ENCODE results near the gene RFC5.
"Not testable (repeated sequence)": the region's sequence is repeated elsewhere in the genome, so short reads cannot be mapped to it uniquely, and the experiment has no call there.

Gene RFC5

DNA sequence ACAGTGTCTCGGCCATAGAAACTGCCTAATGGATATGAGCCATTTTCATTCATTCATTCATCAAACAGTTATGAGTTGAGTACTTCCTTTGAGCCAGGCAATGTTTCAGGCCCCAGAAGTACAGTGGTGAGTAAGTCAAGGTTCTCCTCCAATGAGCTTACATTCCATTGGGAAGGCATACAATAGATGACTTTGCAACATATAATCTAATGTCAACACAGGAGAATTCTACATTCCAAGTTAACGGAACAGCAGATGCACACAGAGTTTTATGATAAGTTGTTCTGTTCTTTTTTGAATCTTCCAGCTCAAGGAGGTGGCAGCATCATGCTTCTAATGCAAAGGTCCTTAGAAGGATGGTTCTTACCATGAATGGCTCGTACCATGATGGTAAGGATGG lies 3.2 kb upstream of the RFC5 start:
- H3K27me3 ChIP-seq (ENCODE audit: control insufficient read depth in 5 of 5, insufficient read depth in 4 of 5, low read length in 5 of 5) = no peaks in the 10 kb centered on the region
- no peaks in the 10 kb centered on the region for H3K36me3 ChIP-seq (ENCODE audit: control insufficient read depth in 5 of 5, insufficient read depth in 5 of 5, low read length in 5 of 5)
- no peak overlapping the region for H3K4me3 ChIP-seq (ENCODE audit: low read depth in 1 of 5, low read length in 5 of 5)

DNA sequence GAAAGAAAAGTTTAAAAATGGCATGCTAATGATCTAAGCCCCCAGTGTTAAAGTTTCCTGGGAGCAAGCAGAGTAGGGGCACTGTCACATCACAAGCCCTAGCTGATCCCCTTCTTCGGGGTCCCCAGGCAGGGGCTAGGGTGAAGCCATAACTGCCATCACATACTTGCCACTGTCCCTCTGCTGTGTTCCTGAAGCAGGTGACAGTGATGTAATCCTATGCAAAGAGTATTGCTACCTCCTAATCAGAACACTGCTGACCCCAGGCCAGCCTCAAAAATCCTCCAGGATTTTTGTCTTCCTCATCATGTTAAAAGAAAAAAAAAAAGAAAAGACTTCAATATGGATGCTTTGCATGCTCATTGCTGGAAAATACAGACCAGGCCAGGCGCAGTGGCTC lies 1.2 kb upstream of the RFC5 start:
- Histone ChIP-seq H3K27ac (ENCODE audit: low read depth, low read length) (no peak overlapping the region), H3K36me3 (ENCODE audit: control insufficient read depth in 5 of 5, insufficient read depth in 5 of 5, low read length in 5 of 5) (peaks cover 0 to 11% (median 9%) of the 10 kb centered on the region in 5 donors), H3K4me3 (ENCODE audit: low read depth in 1 of 5, low read length in 5 of 5) (no peak overlapping the region), H3K4me1 (ENCODE audit: control insufficient read depth in 5 of 5, insufficient read depth in 5 of 5, low read length in 5 of 5) (peaks cover 3 to 17% (median 13%) of the 10 kb centered on the region in 5 donors), H3K27me3 (ENCODE audit: control insufficient read depth in 5 of 5, insufficient read depth in 4 of 5, low read length in 5 of 5) (no peaks in the 10 kb centered on the region), H3K9ac (ENCODE audit: low read length in 5 of 5) (no peak overlapping the region), H3K9me3 (ENCODE audit: control insufficient read depth in 5 of 5, low read length in 5 of 5) (no peaks in the 10 kb centered on the region)

More for the DNA sequence above, 3.2 kb upstream of the RFC5 start:
- H3K9me3 ChIP-seq (ENCODE audit: control insufficient read depth in 5 of 5, low read length in 5 of 5) = no peaks in the 10 kb centered on the region
- no peak overlapping the region for H3K27ac ChIP-seq (ENCODE audit: low read depth, low read length)
- H3K9ac ChIP-seq (ENCODE audit: low read length in 5 of 5) = no peak overlapping the region
- H3K4me1 ChIP-seq (ENCODE audit: control insufficient read depth in 5 of 5, insufficient read depth in 5 of 5, low read length in 5 of 5) = peaks cover 3 to 17% (median 13%) of the 10 kb centered on the region in 5 donors

DNA sequence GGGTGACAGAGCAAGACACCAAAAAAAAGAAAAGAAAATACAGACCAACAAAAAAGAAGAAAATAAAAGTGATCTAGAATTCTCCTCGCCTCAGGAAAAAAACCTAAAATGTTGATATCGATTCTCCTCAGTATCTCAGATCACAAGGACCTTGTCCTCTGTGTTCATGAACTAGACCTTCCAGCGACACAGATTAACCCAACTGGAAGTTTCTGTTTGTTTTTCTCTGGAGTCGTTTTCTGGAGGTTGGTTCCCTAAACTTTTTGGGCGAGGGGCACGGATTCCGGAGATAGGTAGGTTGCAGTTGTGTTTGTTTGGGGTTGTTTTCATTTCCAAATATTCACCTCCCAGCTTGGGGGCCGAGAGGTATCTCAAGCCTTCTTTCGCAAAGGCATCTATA lies 559 bp upstream of the RFC5 start:
- Histone ChIP-seq H3K27me3 (ENCODE audit: control insufficient read depth in 5 of 5, insufficient read depth in 4 of 5, low read length in 5 of 5) (no peaks in the 10 kb centered on the region), H3K4me3 (ENCODE audit: low read depth in 1 of 5, low read length in 5 of 5) (peak overlapping the region; percentile 51 to 96 (median 91)), H3K9ac (ENCODE audit: low read length in 5 of 5) (no peak overlapping the region), H3K9me3 (ENCODE audit: control insufficient read depth in 5 of 5, low read length in 5 of 5) (no peaks in the 10 kb centered on the region), H3K36me3 (ENCODE audit: control insufficient read depth in 5 of 5, insufficient read depth in 5 of 5, low read length in 5 of 5) (peaks cover 0 to 17% (median 12%) of the 10 kb centered on the region in 5 donors), H3K4me1 (ENCODE audit: control insufficient read depth in 5 of 5, insufficient read depth in 5 of 5, low read length in 5 of 5) (peaks cover 3 to 17% (median 13%) of the 10 kb centered on the region in 5 donors), H3K27ac (ENCODE audit: low read depth, low read length) (no peak overlapping the region)

DNA sequence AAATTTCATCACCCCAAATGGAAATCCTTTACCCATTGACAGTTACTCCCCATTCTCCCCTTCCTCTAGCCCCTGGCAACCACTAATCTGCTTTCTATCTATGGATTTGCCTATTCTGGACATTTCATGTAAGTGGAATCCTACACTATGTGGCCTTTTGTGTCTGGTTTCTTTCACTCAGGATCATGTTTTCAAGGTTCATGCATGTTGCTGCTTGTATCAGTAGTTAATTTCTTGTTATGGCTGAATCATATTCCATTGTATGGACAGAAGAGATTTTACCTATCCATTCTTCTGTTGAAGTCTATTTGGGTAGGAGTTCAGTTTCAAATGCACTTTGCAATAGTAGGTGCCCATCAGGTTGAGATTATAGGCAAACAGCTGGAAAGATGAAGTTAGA lies 1.4 kb downstream of the RFC5 start:
- Histone ChIP-seq H3K27ac (ENCODE audit: low read depth, low read length) (no peak overlapping the region), H3K9me3 (ENCODE audit: control insufficient read depth in 5 of 5, low read length in 5 of 5) (no peaks in the 10 kb centered on the region), H3K36me3 (ENCODE audit: control insufficient read depth in 5 of 5, insufficient read depth in 5 of 5, low read length in 5 of 5) (peaks cover 0 to 25% (median 16%) of the 10 kb centered on the region in 5 donors), H3K9ac (ENCODE audit: low read length in 5 of 5) (no peak overlapping the region), H3K27me3 (ENCODE audit: control insufficient read depth in 5 of 5, insufficient read depth in 4 of 5, low read length in 5 of 5) (no peaks in the 10 kb centered on the region), H3K4me3 (ENCODE audit: low read depth in 1 of 5, low read length in 5 of 5) (no peak overlapping the region), H3K4me1 (ENCODE audit: control insufficient read depth in 5 of 5, insufficient read depth in 5 of 5, low read length in 5 of 5) (peaks cover 3 to 17% (median 13%) of the 10 kb centered on the region in 5 donors)

DNA sequence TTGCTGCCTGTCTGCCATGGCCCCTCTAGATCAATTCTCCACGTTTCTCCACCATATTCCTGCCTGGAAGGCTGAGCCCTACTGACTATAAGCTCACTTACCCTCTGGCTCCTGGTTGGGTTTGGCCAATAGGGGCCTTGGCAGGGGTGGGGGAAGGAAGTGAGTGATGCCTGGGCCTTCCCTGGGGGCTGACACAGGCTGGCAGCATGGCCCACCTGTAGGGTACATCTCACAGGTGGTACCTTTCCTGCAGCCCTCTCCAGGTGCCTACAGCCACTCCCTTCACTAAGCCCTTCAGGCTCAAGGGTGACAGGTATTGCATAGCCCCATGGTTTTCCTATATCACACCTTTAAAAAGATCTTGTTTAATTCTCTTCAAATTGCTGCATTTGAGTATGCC lies 3.5 kb downstream of the RFC5 start:
- Histone ChIP-seq H3K9me3 (ENCODE audit: control insufficient read depth in 5 of 5, low read length in 5 of 5) (no peaks in the 10 kb centered on the region), H3K27me3 (ENCODE audit: control insufficient read depth in 5 of 5, insufficient read depth in 4 of 5, low read length in 5 of 5) (no peaks in the 10 kb centered on the region), H3K4me1 (ENCODE audit: control insufficient read depth in 5 of 5, insufficient read depth in 5 of 5, low read length in 5 of 5) (peaks cover 3 to 17% (median 13%) of the 10 kb centered on the region in 5 donors), H3K4me3 (ENCODE audit: low read depth in 1 of 5, low read length in 5 of 5) (no peak overlapping the region), H3K9ac (ENCODE audit: low read length in 5 of 5) (peak overlapping the region in 1 of 5 donors; percentile 20), H3K27ac (ENCODE audit: low read depth, low read length) (no peak overlapping the region), H3K36me3 (ENCODE audit: control insufficient read depth in 5 of 5, insufficient read depth in 5 of 5, low read length in 5 of 5) (peaks cover 0 to 28% (median 19%) of the 10 kb centered on the region in 5 donors)

DNA sequence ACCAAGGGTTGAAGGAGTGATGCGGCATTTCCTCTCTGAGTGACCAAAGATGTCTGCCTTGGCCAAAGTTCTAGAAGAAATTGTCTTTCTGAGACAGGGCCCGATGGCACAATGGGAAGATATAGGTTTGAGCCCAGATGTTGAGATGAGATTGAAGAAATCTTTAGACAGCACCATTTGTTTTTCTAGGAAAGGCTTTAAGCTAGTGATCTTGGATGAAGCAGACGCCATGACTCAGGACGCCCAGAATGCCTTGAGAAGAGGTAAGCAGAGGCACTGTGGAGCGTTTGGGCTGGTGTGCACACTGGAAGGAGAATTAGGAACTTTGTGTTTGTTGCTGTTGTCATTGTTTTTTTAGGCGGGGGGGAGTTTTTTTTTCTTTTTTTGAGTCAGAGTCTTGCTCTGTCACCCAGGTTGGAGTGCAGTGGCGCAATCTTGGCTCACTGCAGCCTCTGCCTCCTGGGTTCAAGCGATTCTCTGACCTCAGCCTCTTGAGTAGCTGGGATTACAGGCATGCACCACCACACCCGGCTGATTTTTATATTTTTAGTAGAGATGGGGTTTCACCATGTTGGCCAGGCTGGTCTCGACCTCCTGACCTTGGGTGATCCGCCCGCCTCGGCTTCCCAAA lies 5.7 kb downstream of the RFC5 start:
- not testable (repeated sequence) for H3K9ac ChIP-seq (ENCODE audit: low read length in 5 of 5); H3K27me3 ChIP-seq (ENCODE audit: control insufficient read depth in 5 of 5, insufficient read depth in 4 of 5, low read length in 5 of 5); H3K27ac ChIP-seq (ENCODE audit: low read depth, low read length); H3K4me3 ChIP-seq (ENCODE audit: low read depth in 1 of 5, low read length in 5 of 5); H3K4me1 ChIP-seq (ENCODE audit: control insufficient read depth in 5 of 5, insufficient read depth in 5 of 5, low read length in 5 of 5); H3K9me3 ChIP-seq (ENCODE audit: control insufficient read depth in 5 of 5, low read length in 5 of 5)
- H3K36me3 ChIP-seq (ENCODE audit: control insufficient read depth in 5 of 5, insufficient read depth in 5 of 5, low read length in 5 of 5) = peaks cover 0 to 47% (median 39%) of the 10 kb centered on the region in 5 donors

DNA sequence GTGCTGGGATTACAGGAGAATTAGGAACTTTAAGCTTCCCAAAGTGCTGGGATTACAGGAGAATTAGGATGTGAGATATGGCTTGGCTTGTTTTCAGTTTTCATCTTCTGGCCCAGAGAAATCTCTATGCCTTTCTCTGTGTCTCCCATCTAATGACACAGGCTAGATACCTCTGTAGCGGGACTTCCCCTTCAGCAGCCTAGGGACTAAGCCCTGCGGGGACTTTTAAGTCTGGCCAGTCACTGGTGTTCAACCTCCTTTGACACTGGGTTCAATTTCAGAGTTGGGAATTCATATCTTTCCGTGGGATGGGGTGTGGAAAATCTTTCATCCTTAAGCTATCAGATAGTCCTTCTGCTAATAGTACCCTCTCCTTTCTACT lies 6.2 kb downstream of the RFC5 start:
- H3K4me3 ChIP-seq (ENCODE audit: low read depth in 1 of 5, low read length in 5 of 5) = no peak overlapping the region
- no peaks in the 10 kb centered on the region for H3K9me3 ChIP-seq (ENCODE audit: control insufficient read depth in 5 of 5, low read length in 5 of 5)
- no peaks in the 10 kb centered on the region for H3K4me1 ChIP-seq (ENCODE audit: control insufficient read depth in 5 of 5, insufficient read depth in 5 of 5, low read length in 5 of 5)
- H3K27me3 ChIP-seq (ENCODE audit: control insufficient read depth in 5 of 5, insufficient read depth in 4 of 5, low read length in 5 of 5) = no peaks in the 10 kb centered on the region
- H3K36me3 ChIP-seq (ENCODE audit: control insufficient read depth in 5 of 5, insufficient read depth in 5 of 5, low read length in 5 of 5) = peaks cover under 1 to 48% (median 40%) of the 10 kb centered on the region in 5 donors
- H3K9ac ChIP-seq (ENCODE audit: low read length in 5 of 5) = no peak overlapping the region
- no peak overlapping the region for H3K27ac ChIP-seq (ENCODE audit: low read depth, low read length)

DNA sequence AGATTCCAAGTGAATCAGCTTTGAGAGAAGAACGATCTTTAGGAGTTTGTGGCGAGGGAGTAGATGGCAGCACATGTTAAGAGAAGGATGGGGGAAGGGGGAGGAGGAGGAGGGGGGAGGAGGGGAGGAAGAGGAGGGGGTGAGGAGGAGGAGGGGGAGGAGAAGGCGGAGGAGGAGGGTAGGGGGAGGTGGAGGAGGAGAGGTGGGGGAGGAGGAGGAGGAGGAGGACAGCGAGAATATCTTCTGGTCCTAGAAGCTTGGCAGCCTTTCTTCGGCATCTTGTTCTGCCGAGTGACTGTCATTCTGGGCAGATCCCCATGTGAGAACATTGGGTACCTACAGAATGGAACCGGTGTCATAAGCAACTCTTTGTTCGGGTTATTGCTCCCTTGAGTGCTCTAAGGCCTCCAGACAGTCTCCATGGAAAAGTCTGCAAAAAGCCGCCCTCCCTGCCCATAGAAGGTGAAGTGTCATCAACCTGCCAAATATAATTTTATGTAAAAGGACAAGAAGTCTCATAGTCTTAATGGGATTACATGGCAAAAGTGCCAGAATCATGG lies 6.9 kb downstream of the RFC5 start:
- Histone ChIP-seq H3K36me3 (ENCODE audit: control insufficient read depth in 5 of 5, insufficient read depth in 5 of 5, low read length in 5 of 5) (peaks cover 3 to 53% (median 41%) of the 10 kb centered on the region in 5 donors), H3K27ac (ENCODE audit: low read depth, low read length) (no peak overlapping the region), H3K9ac (ENCODE audit: low read length in 5 of 5) (no peak overlapping the region), H3K4me3 (ENCODE audit: low read depth in 1 of 5, low read length in 5 of 5) (no peak overlapping the region), H3K27me3 (ENCODE audit: control insufficient read depth in 5 of 5, insufficient read depth in 4 of 5, low read length in 5 of 5) (no peaks in the 10 kb centered on the region), H3K4me1 (ENCODE audit: control insufficient read depth in 5 of 5, insufficient read depth in 5 of 5, low read length in 5 of 5) (no peaks in the 10 kb centered on the region), H3K9me3 (ENCODE audit: control insufficient read depth in 5 of 5, low read length in 5 of 5) (no peaks in the 10 kb centered on the region)

DNA sequence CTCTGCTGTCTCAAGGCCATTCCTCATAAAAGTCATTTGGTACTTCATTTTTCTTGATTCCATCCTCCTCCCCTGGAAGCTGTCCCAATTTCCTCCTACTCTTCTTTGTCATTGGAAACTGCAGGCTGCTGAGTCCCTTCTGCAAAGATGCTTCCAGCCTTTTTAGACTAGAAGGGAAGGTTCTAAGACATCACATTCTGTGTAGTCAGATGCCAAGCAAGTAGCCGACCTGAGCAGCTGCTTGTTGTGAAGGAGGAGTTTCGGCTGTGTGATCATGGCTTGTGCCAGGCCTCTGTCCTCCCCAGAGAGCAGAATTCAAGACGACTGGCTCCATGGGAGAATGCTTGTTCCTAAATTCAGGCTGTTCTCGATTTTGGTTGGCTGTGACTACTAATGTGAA lies 8.7 kb downstream of the RFC5 start:
- no peak overlapping the region for H3K9ac ChIP-seq (ENCODE audit: low read length in 5 of 5)
- no peak overlapping the region for H3K27ac ChIP-seq (ENCODE audit: low read depth, low read length)
- H3K27me3 ChIP-seq (ENCODE audit: control insufficient read depth in 5 of 5, insufficient read depth in 4 of 5, low read length in 5 of 5) = no peaks in the 10 kb centered on the region
- no peaks in the 10 kb centered on the region for H3K4me1 ChIP-seq (ENCODE audit: control insufficient read depth in 5 of 5, insufficient read depth in 5 of 5, low read length in 5 of 5)
- H3K9me3 ChIP-seq (ENCODE audit: control insufficient read depth in 5 of 5, low read length in 5 of 5) = no peaks in the 10 kb centered on the region
- H3K36me3 ChIP-seq (ENCODE audit: control insufficient read depth in 5 of 5, insufficient read depth in 5 of 5, low read length in 5 of 5) = peaks cover 10 to 56% (median 43%) of the 10 kb centered on the region in 5 donors
- no peak overlapping the region for H3K4me3 ChIP-seq (ENCODE audit: low read depth in 1 of 5, low read length in 5 of 5)

DNA sequence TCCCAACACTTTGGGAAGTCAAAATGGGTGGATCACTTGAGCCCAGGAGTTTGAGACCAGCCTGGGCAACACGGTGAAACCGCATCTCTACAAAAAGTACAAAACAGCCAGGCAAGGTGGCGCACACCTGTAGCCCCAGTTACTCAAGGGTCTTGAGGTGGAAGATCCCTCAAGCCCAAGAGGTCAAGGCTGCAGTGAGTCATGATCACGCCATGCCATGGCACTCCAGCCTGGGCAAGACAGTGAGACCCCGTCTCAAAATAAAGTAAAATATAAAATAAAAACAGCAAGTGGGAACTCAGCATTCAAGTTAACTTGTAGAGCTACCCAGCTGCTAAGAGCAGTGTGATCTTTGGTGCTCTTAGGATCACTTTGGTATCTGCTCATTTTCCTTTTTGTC lies 12.7 kb downstream of the RFC5 start:
- Histone ChIP-seq H3K4me1 (ENCODE audit: control insufficient read depth in 5 of 5, insufficient read depth in 5 of 5, low read length in 5 of 5) (peaks cover 0 to 8% (median 7%) of the 10 kb centered on the region in 5 donors), H3K36me3 (ENCODE audit: control insufficient read depth in 5 of 5, insufficient read depth in 5 of 5, low read length in 5 of 5) (peaks cover 23 to 79% (median 58%) of the 10 kb centered on the region in 5 donors), H3K9me3 (ENCODE audit: control insufficient read depth in 5 of 5, low read length in 5 of 5) (no peaks in the 10 kb centered on the region), H3K9ac (ENCODE audit: low read length in 5 of 5) (no peak overlapping the region), H3K4me3 (ENCODE audit: low read depth in 1 of 5, low read length in 5 of 5) (no peak overlapping the region), H3K27me3 (ENCODE audit: control insufficient read depth in 5 of 5, insufficient read depth in 4 of 5, low read length in 5 of 5) (no peaks in the 10 kb centered on the region), H3K27ac (ENCODE audit: low read depth, low read length) (no peak overlapping the region)
